ENCODE measurements around the gene SMIM14.

SMIM14 gene

GRCh38 chr4:39524161-39524957 is 114.3 kb downstream of the SMIM14 start:
- H3K4me2 ChIP-seq (ENCODE audit: low read length): no peak overlapping the region
- H3K9me2 ChIP-seq (replicated peaks; ENCODE audit: control insufficient read depth, low read length): no peaks in the 10 kb centered on the region
- peaks cover 36% of the 10 kb centered on the region for H3K79me2 ChIP-seq (ENCODE audit: control insufficient read depth, low read length)
- H4K20me1 ChIP-seq (ENCODE audit: control insufficient read depth, insufficient read depth, low read depth, low read length): no peaks in the 10 kb centered on the region
- peaks cover 15% of the 10 kb centered on the region for H3K4me1 ChIP-seq (ENCODE audit: control insufficient read depth, low read length)
- no peaks in the 10 kb centered on the region; the same call in 1 of the 2 replicates for H3F3A ChIP-seq (ENCODE audit: control insufficient read depth, insufficient read depth)
- H3K9me3 ChIP-seq (ENCODE audit: control insufficient read depth, insufficient read depth, low read length): no peaks in the 10 kb centered on the region
- 0 out of 2 replicates have a peak, but pooled peaks cover 5% of the 10 kb centered on the region for H3K36me3 ChIP-seq (ENCODE audit: control insufficient read depth, low read length)
- H3K4me3 ChIP-seq (ENCODE audit: low read length): no peak overlapping the region
- TF ChIP-seq CTCF (IDR thresholded peaks at IDR 0.05; ENCODE audit: low read depth, low read length, poor library complexity, severe bottlenecking): no peak
- TF ChIP-seq EZH2phosphoT487 (IDR thresholded peaks at IDR 0.05; ENCODE audit: borderline replicate concordance, low read length): no peak
- no peaks in the 10 kb centered on the region for H3K27me3 ChIP-seq (ENCODE audit: control insufficient read depth, low read length)
- H3K27ac ChIP-seq (ENCODE audit: low read depth, low read length): no peak overlapping the region

GRCh38 chr4:39522068-39522467 is 116.6 kb downstream of the SMIM14 start:
- Histone ChIP-seq H3K4me3 (ENCODE audit: low read length) (no peak overlapping the region), H3K27me3 (ENCODE audit: control insufficient read depth, low read length) (no peaks in the 10 kb centered on the region), H3K4me1 (ENCODE audit: control insufficient read depth, low read length) (peaks cover 9% of the 10 kb centered on the region), H3K27ac (ENCODE audit: low read depth, low read length) (no peak overlapping the region), H3K79me2 (ENCODE audit: control insufficient read depth, low read length) (peaks cover 30% of the 10 kb centered on the region), H4K20me1 (ENCODE audit: control insufficient read depth, insufficient read depth, low read depth, low read length) (no peaks in the 10 kb centered on the region), H3K36me3 (ENCODE audit: control insufficient read depth, low read length) (peaks cover 3% of the 10 kb centered on the region; the same call in 1 of the 2 replicates), H3K9me3 (ENCODE audit: control insufficient read depth, insufficient read depth, low read length) (no peaks in the 10 kb centered on the region), H3F3A (ENCODE audit: control insufficient read depth, insufficient read depth) (no peaks in the 10 kb centered on the region; the same call in 1 of the 2 replicates), H3K4me2 (ENCODE audit: low read length) (no peak overlapping the region), H3K9me2 (replicated peaks; ENCODE audit: control insufficient read depth, low read length) (no peaks in the 10 kb centered on the region)
- TF ChIP-seq CTCF (IDR thresholded peaks at IDR 0.05; ENCODE audit: low read depth, low read length, poor library complexity, severe bottlenecking) (no peak), EZH2phosphoT487 (IDR thresholded peaks at IDR 0.05; ENCODE audit: borderline replicate concordance, low read length) (no peak)

- Histone ChIP-seq H3F3A (ENCODE audit: control insufficient read depth, insufficient read depth) (no peaks in the 10 kb centered on the region; the same call in 1 of the 2 replicates), H3K27me3 (ENCODE audit: control insufficient read depth, low read length) (no peaks in the 10 kb centered on the region), H4K20me1 (ENCODE audit: control insufficient read depth, insufficient read depth, low read depth, low read length) (no peaks in the 10 kb centered on the region), H3K36me3 (ENCODE audit: control insufficient read depth, low read length) (no peaks in the 10 kb centered on the region; the same call in 1 of the 2 replicates), H3K9me2 (replicated peaks; ENCODE audit: control insufficient read depth, low read length) (no peaks in the 10 kb centered on the region), H3K9me3 (ENCODE audit: control insufficient read depth, insufficient read depth, low read length) (no peaks in the 10 kb centered on the region), H3K4me2 (ENCODE audit: low read length) (no peak overlapping the region), H3K27ac (ENCODE audit: low read depth, low read length) (no peak overlapping the region), H3K4me3 (ENCODE audit: low read length) (no peak overlapping the region), H3K4me1 (ENCODE audit: control insufficient read depth, low read length) (peaks cover 7% of the 10 kb centered on the region), H3K79me2 (ENCODE audit: control insufficient read depth, low read length) (peaks cover 23% of the 10 kb centered on the region)
- TF ChIP-seq CTCF (IDR thresholded peaks at IDR 0.05; ENCODE audit: low read depth, low read length, poor library complexity, severe bottlenecking): no peak
- TF ChIP-seq EZH2phosphoT487 (IDR thresholded peaks at IDR 0.05; ENCODE audit: borderline replicate concordance, low read length): no peak
Observed at GRCh38 chr4:39521253-39521919, 117.3 kb downstream of the SMIM14 start.
